D341Med (cell line): Measurements from ENCODE around the gene EFNA5.
"Not testable (repeated sequence)": the region's sequence is repeated elsewhere in the genome, so short reads cannot be mapped to it uniquely, and the experiment has no call there.

Experiments used
- DNase-seq: peaks from one replicate; pipeline ENCODE4 v3.0.0; 2012; ENCODE audit warnings: low spot score

The EFNA5 gene

DNA sequence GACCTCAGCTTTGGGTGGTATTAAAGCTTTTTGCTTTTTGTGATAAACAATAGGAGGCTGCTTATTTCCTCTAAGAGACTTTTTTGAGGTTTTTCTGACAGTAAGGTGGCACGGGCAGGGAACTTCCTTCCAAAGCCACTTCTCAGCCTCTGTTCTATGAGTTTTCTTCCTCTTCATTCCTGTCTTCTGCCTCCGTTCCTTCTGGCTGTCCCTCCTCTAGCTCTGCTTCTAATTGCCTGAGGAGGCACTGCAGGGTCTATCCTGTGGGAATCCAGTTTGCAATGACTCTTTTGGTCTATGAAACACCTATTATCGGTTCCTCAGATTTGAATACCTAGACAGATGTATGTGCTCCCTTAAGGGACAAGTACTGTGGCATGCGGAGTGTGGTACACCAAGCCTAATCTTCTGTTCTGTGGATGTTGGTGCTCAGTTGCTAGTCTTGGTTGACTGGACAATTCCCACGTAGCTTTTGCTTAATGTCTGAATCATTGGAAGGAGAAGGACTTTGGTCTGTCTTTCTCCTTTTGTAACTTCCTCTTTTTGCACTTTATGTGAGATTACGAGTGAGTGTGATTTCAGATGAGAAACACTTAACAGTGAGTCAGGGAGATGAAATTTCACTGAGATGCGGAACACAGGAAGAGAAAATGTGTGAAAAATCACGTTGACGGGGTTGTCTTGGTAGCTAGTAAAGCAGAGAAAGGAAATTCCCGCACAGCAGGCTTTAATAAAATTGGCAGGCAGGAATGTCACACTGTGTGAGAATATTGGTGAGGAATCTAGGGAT, 305.2 kb downstream of the EFNA5 start:
- DNase-seq: no peak

- no peak for DNase-seq
These were observed 306.1 kb downstream of the EFNA5 start for GRCh38 chr5:107364443-107365319.

DNA sequence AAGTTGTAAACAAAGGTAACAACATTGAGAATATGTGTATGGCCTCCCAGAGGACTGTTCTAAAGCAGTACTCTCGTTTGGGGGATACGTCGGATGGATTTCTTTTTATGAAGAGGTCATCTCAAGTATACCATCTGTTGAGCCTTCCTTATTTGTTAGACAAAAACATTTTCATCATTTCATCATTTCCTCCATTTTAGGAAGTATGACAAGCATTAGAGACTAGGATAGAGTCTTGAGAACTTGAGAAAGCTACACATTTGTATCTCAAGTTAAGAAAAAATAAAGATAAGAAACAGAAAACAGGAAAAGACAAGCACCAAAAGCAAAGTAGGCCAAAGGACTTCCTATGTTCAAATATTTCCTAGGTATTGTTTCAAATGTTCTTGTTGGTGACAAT, 307.0 kb downstream of the EFNA5 start:
- no peak for DNase-seq

DNA sequence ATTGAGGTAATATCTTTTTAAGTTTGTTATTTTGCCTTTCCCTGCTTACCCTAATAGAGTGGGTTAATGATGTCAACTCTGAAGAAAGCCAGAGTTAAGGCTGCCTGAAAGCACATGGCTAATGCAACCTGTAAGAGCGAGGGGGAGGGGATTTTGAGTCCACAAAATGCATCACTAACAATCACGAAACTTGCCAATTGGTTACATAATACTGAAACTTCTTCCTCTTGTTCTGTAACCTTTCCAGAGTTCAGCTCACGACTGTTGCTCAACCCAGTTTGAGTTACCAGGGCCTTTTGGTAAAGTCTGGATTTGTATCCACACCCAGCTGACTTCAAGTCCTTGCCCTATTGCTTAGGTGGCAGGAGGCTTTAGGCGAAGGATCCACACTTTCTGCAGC, 308.8 kb downstream of the EFNA5 start:
- no peak for DNase-seq

DNA sequence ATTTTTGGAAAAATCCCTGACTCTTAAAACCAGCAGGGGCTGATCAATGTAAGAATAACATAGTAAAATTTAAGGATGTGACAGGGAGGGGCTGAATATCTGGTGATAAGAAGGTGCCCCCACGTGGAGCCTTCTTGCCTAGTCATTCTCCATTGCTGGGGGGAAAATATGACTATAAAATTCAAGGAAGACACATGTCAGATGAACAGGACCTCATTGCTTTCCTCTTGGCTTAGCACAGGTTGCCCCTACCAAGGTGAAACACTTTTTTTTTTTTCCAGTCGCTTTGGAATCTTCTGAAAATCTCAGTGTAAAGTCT, 310.9 kb downstream of the EFNA5 start:
- DNase-seq: no peak

- DNase-seq: no peak
These were observed 311.5 kb downstream of the EFNA5 start for GRCh38 chr5:107359033-107359915.

- DNase-seq: no peak
These were observed 313.8 kb downstream of the EFNA5 start for GRCh38 chr5:107356891-107357290.

- no peak for DNase-seq
These were observed 318.2 kb downstream of the EFNA5 start for GRCh38 chr5:107352576-107352975.

DNA sequence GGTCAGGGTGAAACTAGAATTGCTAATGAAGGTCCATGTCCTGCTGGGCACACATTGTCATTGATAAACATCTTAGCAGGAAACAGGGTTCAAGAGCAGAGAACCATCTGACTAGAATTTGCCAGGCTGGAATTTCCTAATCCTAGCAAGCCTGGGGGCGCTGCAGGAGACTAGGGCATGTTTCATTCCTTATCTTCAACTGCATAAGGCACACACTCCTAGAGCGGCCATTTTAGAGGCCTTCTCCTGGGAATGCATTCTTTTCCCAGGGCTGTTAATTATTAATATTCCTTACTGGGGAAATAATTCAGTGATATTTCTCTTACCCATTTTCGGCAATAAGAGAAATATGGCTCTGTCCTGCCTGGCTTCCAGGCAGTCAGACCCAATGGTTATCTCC, 324.2 kb downstream of the EFNA5 start:
- DNase-seq: not testable (repeated sequence)

GRCh38 chr5:107342371-107342770, 328.4 kb downstream of the EFNA5 start:
- no peak for DNase-seq

DNA sequence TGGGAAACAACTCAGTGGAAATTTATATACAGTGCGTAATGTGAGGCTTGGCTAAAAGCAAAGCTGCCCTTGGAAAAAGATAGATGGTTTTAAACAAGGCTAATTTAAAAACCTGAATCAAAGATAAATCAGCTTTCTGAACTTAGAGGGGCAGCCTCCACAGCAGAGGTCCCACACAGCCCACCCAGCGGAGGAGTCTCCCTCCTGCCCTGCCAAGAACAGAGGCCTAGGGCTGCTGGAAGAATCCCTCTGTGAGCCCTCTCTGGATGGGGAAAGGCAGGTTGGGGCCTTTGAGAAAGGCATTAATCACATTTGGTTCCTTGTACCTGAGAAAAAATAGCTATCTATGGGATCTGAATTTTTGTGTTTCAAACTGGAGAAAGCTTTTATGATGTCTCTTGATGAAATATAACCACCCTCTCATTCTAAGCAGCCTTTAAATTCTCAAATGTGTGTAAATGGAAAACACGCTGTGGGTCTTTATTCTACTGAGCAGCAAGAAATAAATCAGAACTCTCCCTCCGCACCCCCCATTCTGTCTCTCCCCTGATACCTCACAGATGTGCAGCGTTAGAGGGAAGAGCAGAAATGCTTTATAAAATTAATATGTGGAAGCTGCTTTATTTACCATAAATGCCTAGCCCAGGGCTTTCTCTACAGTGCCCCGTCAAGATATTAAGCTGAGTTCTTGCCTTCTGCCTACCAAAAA, 329.2 kb downstream of the EFNA5 start:
- DNase-seq: no peak

DNA sequence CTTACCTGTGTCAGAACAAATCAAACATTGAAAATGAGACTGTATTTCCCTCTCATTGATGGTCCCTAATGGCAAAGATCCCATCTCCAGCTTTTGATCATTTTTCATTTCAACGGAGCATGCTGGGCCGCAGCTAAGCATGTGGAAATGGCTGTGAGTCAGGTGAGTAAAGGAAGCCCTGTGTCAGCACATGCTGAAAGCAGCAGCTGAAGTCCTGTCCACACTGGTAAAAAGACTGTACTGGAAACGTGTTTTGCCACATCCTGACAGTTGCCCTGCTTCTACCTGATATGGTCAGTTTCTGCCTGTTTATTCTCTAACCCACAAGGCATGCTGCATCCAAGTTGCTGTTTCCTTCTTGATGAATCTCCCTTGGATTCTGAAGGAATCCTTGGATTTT, 330.1 kb downstream of the EFNA5 start:
- DNase-seq: no peak

DNA sequence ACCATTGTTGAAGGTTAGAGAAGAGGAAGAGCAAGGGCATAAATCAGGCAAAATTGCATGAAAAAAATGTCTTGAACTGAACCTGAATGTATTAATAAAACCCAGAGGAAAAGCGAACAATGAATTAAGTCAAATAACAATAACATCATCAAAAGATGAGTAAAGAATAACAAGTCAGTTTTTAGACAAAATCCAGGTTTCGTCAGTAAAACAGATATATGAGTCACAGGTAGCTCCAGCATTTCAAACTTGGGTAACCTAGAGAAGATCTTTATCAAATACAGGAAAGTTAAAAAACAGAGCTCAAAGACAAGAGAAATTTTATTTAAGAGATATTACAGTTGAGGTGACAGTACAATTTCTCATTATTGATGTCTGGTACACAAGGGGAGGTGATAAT, 332.4 kb downstream of the EFNA5 start:
- no peak for DNase-seq

- no peak for DNase-seq
These were observed 333.5 kb downstream of the EFNA5 start for GRCh38 chr5:107337281-107337680.

GRCh38 chr5:107331882-107332281, 338.9 kb downstream of the EFNA5 start:
- no peak for DNase-seq

GRCh38 chr5:107331312-107331711, 339.4 kb downstream of the EFNA5 start:
- DNase-seq: no peak

DNA sequence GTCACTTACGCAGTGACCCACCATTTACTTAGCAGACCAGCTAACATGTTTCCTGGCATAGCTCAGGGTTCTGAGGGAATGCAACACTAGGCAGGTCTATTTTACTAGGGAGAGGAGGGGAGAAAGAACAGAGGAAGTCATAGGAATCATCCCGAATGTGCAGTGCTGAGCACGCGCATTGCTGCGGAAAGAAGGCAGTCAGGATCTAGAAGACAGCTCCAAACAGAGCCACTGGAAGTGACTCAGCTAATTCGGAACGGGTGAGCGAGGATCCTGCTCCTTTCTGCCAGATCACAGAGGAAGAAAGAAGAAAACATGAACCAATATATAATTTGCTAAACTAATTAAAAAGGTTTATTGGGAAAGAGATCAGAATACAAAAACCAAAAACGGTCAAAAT, 339.8 kb downstream of the EFNA5 start:
- no peak for DNase-seq

GRCh38 chr5:107329850-107330249, 340.9 kb downstream of the EFNA5 start:
- no peak for DNase-seq
